ENCODE measurements around the gene TMEM132D. TPM values are rescaled to one million over a fixed set of nuclear protein-coding genes. Genes with fewer than 3 reads are reported as not detected.

TMEM132D gene
- total and polyA plus RNA-seq, 2 of the 8 experiments (the other 6 are each of a cell fraction or from before 2014, with no cell fraction given), result 3.5 to 10.1 TPM

DNA sequence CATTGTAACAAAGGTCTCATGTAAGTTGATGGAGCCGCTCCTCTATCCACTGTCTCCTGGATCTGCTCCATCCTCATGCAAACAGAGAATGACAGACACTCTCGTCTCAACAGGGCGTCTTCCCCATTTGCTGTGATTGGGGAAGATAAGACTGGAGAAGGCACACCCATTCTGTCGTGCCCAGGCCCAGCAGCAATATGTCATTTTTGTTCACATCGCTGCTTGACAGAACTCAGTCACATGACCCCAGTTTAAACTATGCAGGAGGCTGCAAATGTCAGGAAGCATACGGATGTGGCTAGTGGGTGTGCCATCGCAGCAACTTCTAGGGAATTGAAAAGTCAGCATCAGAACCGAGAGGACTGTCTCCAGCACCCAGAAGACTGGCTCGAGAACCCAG lies 290.5 kb downstream of the TMEM132D start:
- POLR2A ChIA-PET (ENCODE audit: partially characterized antibody), result no interaction called here
- no peak overlapping the region for H4K5ac ChIP-seq (ENCODE audit: insufficient read length, low read depth, low read length)
- WGBS, 2 experiments (ENCODE audit: extremely low coverage in 1 of 2, insufficient coverage in 1 of 2, insufficient read length in 1 of 2, insufficient replicate concordance in 2 of 2, low coverage in 1 of 2, low lambda C conversion rate in 2 of 2, missing lambda C conversion rate in 1 of 2), result 94% methylated on average over 9 of the region's 9 CpGs; no CpG with 5 or more reads in 1 of the 2 experiments
- FAIRE-seq, result no peak
- H3K23me2 ChIP-seq (ENCODE audit: low read depth, low read length), result no peaks in the 10 kb centered on the region
- H4K20me1 ChIP-seq (replicated peaks in 1 of 2; ENCODE audit: control insufficient read depth in 1 of 2, insufficient read depth in 2 of 2, low read length in 2 of 2), result no peaks in the 10 kb centered on the region
- H3K27me3 ChIP-seq (replicated peaks in 1 of 4; ENCODE audit: control insufficient read depth in 3 of 4, extremely low read depth in 1 of 4, insufficient read depth in 3 of 4, low read length in 3 of 4), result no peaks in the 10 kb centered on the region
- H2BK12ac ChIP-seq (ENCODE audit: low read depth, low read length), result no peak overlapping the region
- CTCF ChIA-PET (ENCODE audit: partially characterized antibody), result no interaction called here
- no peaks in the 10 kb centered on the region for H3K79me1 ChIP-seq (ENCODE audit: low read depth, low read length)
- no peaks in the 10 kb centered on the region for H3K36me3 ChIP-seq (ENCODE audit: control insufficient read depth in 2 of 4, insufficient read depth in 4 of 4, low read length in 3 of 4)
- no peak overlapping the region for H3K23ac ChIP-seq (ENCODE audit: insufficient read length)
- DNase-seq (ENCODE audit: low read depth in 1 of 2, low spot score in 2 of 2), result no peak
- H3K14ac ChIP-seq (ENCODE audit: insufficient read length), result no peak overlapping the region
- H3K79me2 ChIP-seq (ENCODE audit: control insufficient read depth in 1 of 2, insufficient read depth in 2 of 2, low read length in 2 of 2), result no peaks in the 10 kb centered on the region; a peak in 1 of 4 replicates
- no peak overlapping the region for H3K4me3 ChIP-seq (ENCODE audit: extremely low read depth in 1 of 4, insufficient read depth in 2 of 4, low read depth in 3 of 4, low read length in 4 of 4)
- no peak overlapping the region for H4K91ac ChIP-seq (replicated peaks; ENCODE audit: insufficient read length, low read length)
- H2AFZ ChIP-seq (ENCODE audit: low read length), result no peak overlapping the region
- H3K27ac ChIP-seq (ENCODE audit: low read depth, low read length), result no peak overlapping the region
- no peak overlapping the region for H4K8ac ChIP-seq (ENCODE audit: extremely low read depth, insufficient read depth, low read length)
- H3K18ac ChIP-seq (ENCODE audit: extremely low read depth, low read length), result no peak overlapping the region
- H2BK5ac ChIP-seq (ENCODE audit: low read depth, low read length), result no peak overlapping the region
- peaks cover 0 to 6% (median 0%) of the 10 kb centered on the region in 4 experiments; a peak in 1 of 7 replicates for H3K4me1 ChIP-seq (replicated peaks in 1 of 4; ENCODE audit: control insufficient read depth in 3 of 4, insufficient read depth in 4 of 4, low read length in 3 of 4)
- H3K9me3 ChIP-seq (ENCODE audit: insufficient read depth in 2 of 2, low read depth in 1 of 2, low read length in 1 of 2), result 0 out of 4 replicates have a peak, but pooled peaks cover 0 to 3% of the 10 kb centered on the region in 2 experiments
- no peak overlapping the region for H2BK15ac ChIP-seq (ENCODE audit: low read length)
- no peak overlapping the region for H3K4ac ChIP-seq (replicated peaks; ENCODE audit: insufficient read length, low read depth, low read length)
- no peak overlapping the region for H3K4me2 ChIP-seq (ENCODE audit: insufficient read depth in 1 of 2, low read depth in 2 of 2, low read length in 2 of 2)
- H2AK5ac ChIP-seq (ENCODE audit: low read depth, low read length), result no peak overlapping the region
- H3K9ac ChIP-seq (replicated peaks in 1 of 4; ENCODE audit: extremely low read depth in 1 of 4, low read depth in 3 of 4, low read length in 3 of 4), result no peak overlapping the region
- H2BK120ac ChIP-seq (replicated peaks; ENCODE audit: low read depth, low read length), result no peak overlapping the region
- H3K56ac ChIP-seq (replicated peaks; ENCODE audit: insufficient read length, low read depth, low read length), result no peak overlapping the region
- no peak overlapping the region for H2BK20ac ChIP-seq (ENCODE audit: low read length)
- TF ChIP-seq CBX8 (IDR thresholded peaks at IDR 0.05; ENCODE audit: borderline replicate concordance, low read depth, low read length) (no peak), RAD21 (IDR thresholded peaks at IDR 0.05 in 1 of 2, conservative IDR thresholded peaks at IDR 0.05 in 1 of 2; ENCODE audit: low read depth in 2 of 2, low read length in 2 of 2) (no peak), KDM5A (IDR thresholded peaks at IDR 0.05; ENCODE audit: low read length) (no peak), SP2 (IDR thresholded peaks at IDR 0.05; ENCODE audit: low read length) (no peak), CTBP2 (IDR thresholded peaks at IDR 0.05; ENCODE audit: borderline replicate concordance, insufficient read depth, insufficient read length, low read length) (no peak), RXRA (IDR thresholded peaks at IDR 0.05; ENCODE audit: insufficient read depth, low read depth, low read length) (no peak), SAP30 (IDR thresholded peaks at IDR 0.05; ENCODE audit: insufficient read depth, insufficient replicate concordance, low read length) (no peak), CREB1 (IDR thresholded peaks at IDR 0.05) (no peak), BACH1 (IDR thresholded peaks at IDR 0.05; ENCODE audit: low read length) (no peak), BRCA1 (IDR thresholded peaks at IDR 0.05; ENCODE audit: low read depth, low read length) (no peak), KDM4A (IDR thresholded peaks at IDR 0.05; ENCODE audit: low read depth, low read length, severe bottlenecking) (no peak), RFX5 (IDR thresholded peaks at IDR 0.05; ENCODE audit: borderline replicate concordance, low read depth, low read length) (no peak), TBP (IDR thresholded peaks at IDR 0.05; ENCODE audit: low read depth, low read length) (no peak)
- TF ChIP-seq, protein P1, sequence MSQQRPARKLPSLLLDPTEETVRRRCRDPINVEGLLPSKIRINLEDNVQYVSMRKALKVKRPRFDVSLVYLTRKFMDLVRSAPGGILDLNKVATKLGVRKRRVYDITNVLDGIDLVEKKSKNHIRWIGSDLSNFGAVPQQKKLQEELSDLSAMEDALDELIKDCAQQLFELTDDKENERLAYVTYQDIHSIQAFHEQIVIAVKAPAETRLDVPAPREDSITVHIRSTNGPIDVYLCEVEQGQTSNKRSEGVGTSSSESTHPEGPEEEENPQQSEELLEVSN (IDR thresholded peaks at IDR 0.05), result no peak

Data from H1 (cell line).